H54 (cell line): ENCODE measurements around the gene NMT1.

Experiments
- DNase-seq: peaks from one replicate; pipeline ENCODE4 v3.0.0; 2011; ENCODE audit warnings: low spot score, mixed read lengths; ENCODE audit not compliant: insufficient read length
- FAIRE-seq: peaks from 3 replicates; lab custom pipeline; 2011; peaks lifted over from hg19 to GRCh38; lab: Jason Lieb, UNC
- POLR2A ChIP-seq: IDR thresholded peaks from 2 replicates; pipeline ENCODE4 v1.6.1; 2011; ENCODE audit warnings: low read depth, mild to moderate bottlenecking, low read length

The NMT1 gene

DNA sequence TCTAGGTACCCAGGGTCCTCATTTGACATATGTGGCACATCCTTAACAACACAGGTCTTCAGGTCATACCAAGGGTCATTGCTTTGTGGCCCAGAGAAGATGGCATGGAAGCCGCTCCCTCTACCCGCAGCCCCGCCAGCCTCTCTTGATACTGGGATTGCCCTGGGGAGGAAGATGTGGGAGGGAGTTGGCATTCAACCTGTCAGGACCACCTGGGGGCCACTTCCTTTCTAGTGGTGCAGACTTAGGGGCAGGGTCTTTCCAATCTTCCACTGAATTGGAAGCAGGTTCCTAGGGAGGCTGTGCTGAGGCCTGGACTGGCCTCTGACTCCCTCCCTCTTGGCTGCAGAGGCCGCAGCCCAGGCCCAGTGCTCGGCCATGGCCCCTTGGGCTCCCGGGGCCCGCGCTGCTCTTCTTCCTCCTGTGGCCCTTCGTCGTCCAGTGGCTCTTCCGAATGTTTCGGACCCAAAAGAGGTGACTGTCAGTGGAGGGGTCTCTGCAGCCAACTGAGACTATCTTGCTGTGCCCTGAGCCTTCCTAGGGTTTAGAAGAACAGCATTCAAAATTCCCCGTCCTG, 82.1 kb downstream of the NMT1 start:
- no peak for TF ChIP-seq POLR2A
- FAIRE-seq: no peak

DNA sequence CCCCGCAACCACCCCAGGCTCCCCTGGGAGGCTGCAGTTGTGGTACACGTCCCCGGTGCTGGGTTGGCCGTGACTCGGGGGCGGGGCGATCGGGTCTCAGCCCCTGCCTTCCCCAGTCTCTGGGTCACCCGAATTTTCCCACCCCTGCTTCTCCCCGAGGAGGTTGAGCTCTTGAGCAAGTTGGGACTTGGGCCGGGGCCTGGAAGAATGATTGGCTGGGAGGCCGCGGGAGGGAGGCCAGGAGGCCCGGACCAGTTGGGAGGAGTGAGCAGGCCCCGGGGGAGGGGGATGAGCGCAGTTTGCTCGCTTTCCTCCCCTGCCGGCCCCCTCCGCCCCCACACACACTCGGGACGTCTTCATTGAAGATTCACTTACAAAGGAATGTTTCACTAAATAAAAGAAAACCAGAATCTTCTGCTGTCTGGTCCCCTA, 82.7 kb downstream of the NMT1 start:
- FAIRE-seq: no peak
- no peak for TF ChIP-seq POLR2A
- no peak for DNase-seq

More for the DNA sequence above, 82.1 kb downstream of the NMT1 start:
- DNase-seq: no peak

DNA sequence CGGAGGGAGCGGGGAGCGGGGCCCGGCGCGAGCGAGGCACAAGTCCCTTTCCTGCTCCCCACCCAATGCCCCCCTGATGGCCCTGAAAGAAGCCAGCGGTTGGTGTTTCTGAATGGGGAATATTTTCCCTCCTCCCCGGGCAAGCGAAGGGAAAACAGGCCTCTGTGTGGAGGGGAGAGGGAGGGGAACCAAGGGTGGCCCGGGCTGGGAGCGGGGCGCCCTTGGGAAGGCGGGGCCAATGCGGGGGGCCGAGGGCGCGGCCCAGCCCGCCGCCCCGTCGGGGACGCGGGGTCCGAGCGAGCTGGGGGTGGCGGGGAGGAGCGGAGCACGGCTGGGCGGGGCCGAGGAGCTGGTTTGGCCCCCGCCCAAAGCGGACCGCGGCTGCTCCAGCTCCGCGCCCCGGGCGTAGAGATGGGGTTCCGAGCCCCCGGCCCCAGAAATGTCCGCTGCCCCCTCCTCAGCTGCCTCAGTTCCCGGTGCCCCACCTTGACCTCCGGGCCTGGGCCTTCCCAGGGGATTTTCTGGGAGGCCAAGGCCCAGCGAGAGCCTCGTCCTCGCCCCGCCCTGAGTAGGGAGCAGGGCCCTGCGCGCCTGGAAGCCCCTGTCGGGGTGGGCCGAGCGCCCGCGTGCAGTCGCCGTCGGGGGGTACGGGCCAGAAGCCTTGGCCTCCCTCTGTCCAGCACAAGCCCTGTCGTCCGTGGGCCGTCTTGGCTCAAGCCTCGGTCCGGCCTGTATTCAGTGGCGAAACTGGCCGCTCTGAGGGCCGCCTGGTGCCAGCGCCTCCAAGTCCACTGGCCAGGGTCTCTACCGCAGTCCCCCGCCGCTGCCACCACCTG, 83.3 kb downstream of the NMT1 start:
- DNase-seq (no peak), FAIRE-seq (no peak)
- no peak for TF ChIP-seq POLR2A

DNA sequence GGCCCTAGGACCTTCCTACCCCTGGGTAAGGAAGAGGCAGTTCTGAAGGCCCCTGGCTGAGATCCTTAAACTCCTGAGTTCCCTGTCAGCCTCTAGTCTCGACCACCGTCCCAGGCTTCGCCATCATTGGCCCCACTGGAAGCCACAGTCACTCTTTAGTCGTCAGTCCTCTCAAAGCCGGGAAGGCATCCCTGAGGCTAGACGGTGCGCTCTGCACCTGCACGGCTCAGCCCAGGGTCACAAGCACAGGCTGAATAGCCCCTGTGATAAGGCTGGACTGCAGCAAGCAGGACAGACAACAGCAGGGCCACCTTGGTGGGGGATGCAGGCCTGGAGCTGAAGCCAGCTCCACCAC, 83.9 kb downstream of the NMT1 start:
- TF ChIP-seq POLR2A: no peak
- FAIRE-seq (no peak), DNase-seq (no peak)

DNA sequence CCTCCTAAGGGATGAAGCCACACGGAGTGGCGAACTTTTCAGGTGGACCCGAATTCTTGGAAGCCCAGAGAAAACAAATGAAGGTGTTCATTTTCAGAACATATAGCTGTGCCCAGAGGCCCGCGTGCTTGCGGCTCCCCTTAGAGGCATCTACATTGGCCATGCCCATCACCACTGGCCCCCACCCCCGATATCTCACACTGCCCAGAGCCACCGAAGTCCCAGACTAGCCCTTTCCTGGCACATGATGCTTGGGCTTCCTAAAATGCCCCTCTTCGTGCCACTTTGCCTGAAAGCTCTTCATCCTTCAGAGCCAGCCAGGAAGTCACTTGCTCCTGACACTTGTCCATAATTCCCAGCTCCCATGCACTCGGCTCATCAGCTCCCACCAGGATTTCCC, 85.0 kb downstream of the NMT1 start:
- no peak for FAIRE-seq
- no peak for TF ChIP-seq POLR2A
- DNase-seq: no peak

DNA sequence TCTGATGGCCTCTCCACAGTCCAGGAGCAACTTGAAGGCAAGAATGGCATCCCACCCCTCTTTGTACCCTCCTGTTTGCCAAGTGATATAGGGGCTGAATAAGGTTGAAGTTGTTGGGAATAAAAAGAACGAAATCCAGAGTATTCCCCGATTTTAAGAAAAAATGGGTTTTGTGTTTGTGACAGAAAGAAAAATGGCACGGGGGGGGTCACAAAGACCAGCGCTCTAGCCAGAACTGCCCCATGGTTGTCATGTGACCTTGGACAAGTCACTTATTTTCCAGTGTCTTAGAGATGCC, 85.4 kb downstream of the NMT1 start:
- TF ChIP-seq POLR2A: no peak
- FAIRE-seq (no peak), DNase-seq (no peak)

DNA sequence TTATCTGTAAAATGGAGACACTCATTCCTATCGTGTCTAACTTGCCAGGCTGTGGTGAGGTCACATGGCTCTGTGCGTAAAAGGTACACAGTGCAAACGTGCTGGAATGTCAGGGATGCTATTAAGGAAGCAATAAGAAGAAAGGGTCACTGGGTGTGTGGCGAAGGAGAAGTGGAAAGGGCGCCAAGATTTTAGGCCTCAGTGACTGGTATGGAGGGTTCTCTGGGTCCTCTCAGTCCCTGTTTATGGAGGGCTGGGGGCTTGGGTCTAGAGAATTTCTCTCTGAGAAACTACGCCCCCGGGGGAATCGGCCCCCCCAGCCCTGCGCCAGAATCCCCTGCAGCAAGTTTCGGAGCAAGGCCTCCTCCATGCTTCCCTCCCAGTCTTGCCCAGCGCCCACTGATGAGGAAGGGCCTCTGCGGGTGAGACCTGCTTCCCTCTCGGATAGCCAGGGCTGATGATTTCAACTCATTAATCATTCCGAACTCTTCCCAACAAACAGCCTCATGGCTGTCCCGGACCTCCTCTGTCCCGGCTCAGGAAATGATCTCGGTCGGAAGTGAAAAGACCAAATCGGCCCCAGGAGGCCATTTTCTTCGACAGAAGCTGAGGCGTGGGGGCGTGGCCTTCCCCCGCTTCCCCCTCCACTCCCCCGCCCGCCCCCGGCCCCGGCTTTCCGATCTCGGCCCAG, 85.9 kb downstream of the NMT1 start:
- DNase-seq (no peak), FAIRE-seq (no peak)
- no peak; the same call in 1 of the 2 replicates for TF ChIP-seq POLR2A

DNA sequence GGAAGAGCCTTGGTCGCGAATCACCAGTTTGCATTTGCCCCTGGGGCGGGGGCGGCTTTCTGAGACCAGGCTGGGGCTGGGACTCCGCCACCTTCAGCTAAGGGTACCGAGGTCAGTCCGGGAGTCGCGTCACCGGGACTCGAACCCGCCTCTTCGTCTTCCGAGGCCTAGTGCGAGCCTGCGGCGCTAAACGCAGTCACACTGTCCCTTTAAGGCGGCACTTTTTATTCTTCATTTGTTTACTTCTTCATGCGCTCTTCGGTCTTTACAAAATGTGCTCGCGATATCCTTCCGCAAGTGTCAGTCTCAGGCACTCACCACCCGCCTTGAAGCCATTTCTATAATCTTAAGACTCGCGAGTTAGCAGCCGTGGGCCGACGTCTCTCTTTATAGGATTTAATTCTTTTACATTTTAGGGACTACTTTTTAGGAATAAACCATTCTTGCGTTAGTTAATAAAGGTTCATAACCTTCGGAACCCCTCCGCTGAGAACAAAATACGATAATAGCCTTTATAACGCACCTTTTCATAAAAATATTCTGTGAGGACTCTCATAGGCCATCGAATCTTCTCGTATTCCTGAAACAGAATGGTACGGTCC, 86.6 kb downstream of the NMT1 start:
- no peak for DNase-seq
- FAIRE-seq: peak; percentile 15
- TF ChIP-seq POLR2A: peak; percentile 10; the same call in 1 of the 2 replicates

DNA sequence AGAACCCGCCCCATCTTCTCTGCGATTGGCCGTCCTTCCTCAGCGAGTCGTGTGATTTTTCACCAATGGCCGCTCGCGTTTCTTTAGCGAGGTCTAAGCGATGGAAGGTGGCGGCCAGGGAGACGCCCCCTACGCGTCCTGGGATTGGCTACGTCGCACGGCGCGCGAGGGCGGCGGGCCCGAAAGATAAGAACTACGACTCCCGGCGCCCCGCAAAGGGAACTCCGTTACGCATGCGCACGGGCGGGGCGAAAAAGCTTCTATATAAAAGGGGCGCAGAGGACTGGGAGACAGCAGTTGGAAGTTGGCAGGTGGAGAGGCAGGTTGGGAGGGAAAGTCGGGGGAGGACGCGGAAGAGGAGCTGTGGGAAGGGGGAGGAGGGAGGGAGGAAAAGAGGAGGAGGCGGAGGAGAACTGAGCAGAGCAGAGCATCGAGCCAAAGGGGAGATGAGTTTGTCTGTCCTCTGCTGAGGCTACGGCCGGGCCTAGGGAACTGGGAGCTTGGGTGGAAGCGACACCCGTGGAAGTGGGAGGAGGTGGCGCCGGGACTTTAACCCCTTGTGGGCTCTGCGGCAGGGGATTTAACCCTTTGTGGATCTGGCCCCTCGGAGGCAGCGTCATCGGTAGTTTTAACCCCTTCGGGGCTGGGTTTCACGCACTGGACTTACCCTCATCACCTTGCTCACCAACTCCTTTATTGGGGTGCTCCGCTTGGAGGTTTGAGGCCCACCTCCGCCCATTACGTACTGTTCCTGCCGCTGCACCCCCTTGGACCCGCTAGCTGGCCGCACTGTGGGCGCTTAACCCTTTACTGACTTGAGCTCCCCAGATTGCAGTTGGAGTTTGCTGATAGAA, 87.3 kb downstream of the NMT1 start, which contains the start of gene HEXIM1:
TSS of gene HEXIM1 (plus strand) at position 293 of the 854 bp plus-strand sequence. CDS start 716 bp downstream, outside the sequence.
- TF ChIP-seq POLR2A: peak; percentile 100
- peak; percentile 99 for DNase-seq
- peak; percentile 72 for FAIRE-seq

DNA sequence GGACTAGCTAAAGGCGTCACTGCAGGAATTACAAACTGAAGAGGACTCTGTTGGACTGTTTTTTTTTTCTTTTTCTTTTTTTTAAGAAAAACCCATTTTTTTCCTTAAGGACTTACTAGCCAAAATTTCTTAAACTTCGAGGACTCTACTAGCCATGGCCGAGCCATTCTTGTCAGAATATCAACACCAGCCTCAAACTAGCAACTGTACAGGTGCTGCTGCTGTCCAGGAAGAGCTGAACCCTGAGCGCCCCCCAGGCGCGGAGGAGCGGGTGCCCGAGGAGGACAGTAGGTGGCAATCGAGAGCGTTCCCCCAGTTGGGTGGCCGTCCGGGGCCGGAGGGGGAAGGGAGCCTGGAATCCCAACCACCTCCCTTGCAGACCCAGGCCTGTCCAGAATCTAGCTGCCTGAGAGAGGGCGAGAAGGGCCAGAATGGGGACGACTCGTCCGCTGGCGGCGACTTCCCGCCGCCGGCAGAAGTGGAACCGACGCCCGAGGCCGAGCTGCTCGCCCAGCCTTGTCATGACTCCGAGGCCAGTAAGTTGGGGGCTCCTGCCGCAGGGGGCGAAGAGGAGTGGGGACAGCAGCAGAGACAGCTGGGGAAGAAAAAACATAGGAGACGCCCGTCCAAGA, 88.0 kb downstream of the NMT1 start:
- DNase-seq: no peak
- peak; percentile 68 for TF ChIP-seq POLR2A
- no peak for FAIRE-seq

DNA sequence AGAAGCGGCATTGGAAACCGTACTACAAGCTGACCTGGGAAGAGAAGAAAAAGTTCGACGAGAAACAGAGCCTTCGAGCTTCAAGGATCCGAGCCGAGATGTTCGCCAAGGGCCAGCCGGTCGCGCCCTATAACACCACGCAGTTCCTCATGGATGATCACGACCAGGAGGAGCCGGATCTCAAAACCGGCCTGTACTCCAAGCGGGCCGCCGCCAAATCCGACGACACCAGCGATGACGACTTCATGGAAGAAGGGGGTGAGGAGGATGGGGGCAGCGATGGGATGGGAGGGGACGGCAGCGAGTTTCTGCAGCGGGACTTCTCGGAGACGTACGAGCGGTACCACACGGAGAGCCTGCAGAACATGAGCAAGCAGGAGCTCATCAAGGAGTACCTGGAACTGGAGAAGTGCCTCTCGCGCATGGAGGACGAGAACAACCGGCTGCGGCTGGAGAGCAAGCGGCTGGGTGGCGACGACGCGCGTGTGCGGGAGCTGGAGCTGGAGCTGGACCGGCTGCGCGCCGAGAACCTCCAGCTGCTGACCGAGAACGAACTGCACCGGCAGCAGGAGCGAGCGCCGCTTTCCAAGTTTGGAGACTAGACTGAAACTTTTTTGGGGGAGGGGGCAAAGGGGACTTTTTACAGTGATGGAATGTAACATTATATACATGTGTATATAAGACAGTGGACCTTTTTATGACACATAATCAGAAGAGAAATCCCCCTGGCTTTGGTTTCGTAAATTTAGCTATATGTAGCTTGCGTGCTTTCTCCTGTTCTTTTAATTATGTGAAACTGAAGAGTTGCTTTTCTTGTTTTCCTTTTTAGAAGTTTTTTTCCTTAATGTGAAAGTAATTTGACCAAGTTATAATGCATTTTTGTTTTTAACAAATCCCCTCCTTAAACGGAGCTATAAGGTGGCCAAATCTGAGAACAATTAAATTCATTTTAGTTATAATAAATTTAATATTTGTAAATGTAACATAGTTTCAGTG, 88.8 kb downstream of the NMT1 start:
- peak; percentile 38; the same call in 1 of the 2 replicates for TF ChIP-seq POLR2A
- FAIRE-seq: no peak
- no peak for DNase-seq
